ENCODE measurements around the gene ZDHHC11.
"Not testable (repeated sequence)": the region's sequence is repeated elsewhere in the genome, so short reads cannot be mapped to it uniquely, and the experiment has no call there.

ZDHHC11 gene

DNA sequence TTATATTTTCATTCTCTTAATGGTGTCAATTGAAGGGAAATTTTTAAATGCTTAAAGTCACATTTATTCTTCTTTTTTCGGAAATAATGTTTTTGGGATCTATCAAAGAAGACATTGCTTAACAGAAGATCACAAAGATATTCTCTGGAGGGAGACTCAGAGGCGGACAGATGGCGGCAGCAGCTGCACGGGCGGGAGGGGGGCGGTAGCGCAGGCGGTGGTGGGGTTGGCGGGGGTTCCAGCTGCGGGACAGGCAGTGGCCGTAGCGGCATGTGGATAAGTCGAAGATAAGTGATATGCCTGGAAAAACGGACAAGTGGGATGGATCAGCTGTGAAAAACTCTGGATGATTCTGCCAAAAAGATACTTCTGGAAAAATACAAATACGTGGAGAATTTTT lies 34.6 kb downstream of the ZDHHC11 start:
- no peak for DNase-seq (ENCODE audit: low read depth in 1 of 2, low spot score in 1 of 2)

DNA sequence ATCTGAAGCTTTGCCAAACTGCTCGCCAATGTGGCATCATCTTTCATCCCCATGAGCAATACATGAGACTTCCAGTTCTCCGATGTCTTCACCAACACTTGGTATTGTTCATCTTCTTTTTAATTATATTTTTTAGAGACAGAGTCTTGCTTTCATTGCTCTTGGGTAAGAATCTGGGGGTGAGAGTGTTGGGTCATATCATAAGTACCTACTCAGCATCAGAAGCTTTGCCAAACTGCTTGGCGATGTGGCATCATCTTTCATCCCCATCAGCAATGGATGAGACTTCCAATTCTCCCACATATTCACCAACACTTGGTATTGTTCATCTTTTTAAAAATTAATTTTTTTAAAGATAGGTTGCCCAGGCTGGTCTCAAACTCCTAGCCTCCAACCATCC lies 35.3 kb downstream of the ZDHHC11 start:
- DNase-seq (ENCODE audit: low read depth in 1 of 2, low spot score in 1 of 2) = no peak

DNA sequence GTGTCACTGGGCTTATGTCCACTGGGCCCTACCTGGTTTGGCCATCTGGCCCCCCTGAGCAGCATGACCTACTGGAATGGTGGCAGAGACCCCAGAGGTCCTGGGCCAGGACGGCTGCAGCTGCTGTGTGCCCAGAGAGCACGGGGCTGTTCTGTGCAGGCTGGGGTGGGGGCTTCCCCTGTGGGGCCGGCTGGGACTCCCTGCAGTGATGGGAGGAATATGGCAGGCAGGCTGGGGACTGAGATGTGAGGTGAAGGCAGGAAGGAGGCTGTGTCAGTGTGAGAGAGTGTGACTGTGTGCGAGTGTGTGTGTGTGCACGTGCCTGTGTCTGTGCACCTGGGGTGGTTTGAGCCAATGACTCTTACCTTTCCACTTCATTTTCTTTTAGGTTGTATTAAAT lies 37.2 kb downstream of the ZDHHC11 start:
- not testable (repeated sequence) for DNase-seq (ENCODE audit: low read depth in 1 of 2, low spot score in 1 of 2)

DNA sequence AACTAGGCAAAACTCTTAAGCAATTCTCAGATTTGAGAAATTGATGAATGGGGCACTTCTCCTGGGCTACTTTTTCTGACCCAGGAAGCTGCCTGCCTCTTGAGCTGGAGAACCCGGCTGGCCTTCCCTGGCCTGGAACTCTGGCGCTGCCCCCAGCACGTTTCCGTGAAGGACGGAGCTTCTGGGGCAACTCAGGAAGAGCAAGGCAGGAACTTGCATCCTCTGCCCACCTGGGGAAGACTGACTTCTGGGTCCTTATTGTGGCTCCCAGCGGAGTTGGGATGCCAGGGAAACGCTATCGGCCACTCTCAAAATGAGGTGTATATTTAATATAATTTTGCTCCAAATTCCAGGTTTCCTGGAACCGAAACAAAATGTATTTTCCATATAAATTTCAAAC lies 39.4 kb downstream of the ZDHHC11 start:
- not testable (repeated sequence) for DNase-seq (ENCODE audit: low read depth in 1 of 2, low spot score in 1 of 2)

DNA sequence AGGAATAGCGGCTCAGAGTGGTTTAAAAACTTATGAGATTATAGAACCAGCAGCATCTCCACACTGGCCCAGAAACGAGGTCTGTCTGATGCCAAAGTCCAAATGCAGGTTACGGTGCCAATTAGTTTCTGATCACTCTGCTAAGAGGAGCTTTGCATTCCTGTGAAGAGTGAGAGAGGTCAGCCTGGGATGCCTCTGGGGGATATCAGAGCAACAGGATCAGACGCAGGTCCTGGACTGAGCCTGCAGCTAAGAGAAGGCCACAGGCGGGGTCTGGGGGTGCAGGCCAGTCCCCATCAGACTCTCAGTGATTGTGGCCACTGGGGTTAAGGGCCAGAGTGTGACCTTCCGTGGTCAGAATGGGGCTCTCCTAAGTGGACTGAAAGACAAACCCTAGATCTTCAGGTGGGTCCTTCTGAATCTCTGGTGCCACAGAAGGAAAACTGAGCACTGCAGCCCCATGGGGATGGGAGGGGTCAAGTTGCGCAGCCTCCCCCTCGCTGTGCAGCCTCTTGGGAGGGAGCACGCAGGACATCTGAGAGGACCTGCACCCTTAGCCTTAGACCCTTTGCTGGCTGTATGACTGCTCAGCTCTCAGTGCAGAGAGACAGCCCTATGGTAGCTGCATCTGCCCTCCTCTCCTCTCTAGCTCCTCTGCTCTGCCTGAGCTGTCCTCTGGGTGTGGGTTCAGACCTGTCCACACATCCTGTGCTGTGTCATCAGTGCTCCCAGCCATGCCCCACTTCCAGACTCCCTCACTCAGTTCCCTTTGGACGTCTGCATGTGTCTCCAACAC lies 42.9 kb downstream of the ZDHHC11 start:
- not testable (repeated sequence) for DNase-seq (ENCODE audit: low read depth in 1 of 2, low spot score in 1 of 2)

DNA sequence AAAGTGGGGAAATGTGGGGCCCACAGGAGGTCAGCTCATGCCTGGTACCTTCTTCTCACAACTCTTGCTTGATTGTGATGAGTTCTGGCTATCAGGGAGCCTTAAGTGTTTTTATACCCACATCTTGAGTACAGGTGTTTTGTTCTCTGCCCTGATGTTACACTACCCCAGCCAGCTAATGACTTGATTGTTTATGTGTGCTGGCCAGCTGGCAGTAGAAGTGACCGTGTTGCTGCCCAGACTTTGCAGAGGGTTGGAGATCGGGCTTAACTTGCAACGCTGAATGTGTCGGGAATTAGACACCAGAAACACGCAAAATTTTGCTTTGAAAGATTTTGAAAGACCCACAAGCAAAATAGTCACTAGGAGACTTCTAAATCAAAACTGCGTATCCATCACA lies 49.3 kb downstream of the ZDHHC11 start:
- DNase-seq (ENCODE audit: low read depth in 1 of 2, low spot score in 1 of 2) = no peak

DNA sequence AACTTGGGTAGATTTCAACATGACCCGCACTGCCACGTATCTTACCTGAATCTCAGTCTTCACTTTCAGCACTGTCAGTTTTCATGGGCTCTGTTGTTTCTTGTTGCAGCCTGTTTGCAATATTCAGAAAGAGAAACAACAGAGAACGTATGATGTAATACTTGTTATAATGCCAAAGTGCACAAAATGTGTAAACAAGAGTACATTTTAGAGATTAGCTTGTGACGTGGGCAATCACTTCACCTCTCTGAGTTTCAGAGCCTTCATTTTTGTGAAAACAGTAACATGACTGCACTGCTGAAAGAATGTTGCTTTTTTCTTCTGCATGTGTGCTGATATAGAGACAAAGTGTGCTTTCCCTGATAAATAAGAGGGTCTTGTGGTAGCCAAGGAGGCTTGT lies 49.7 kb downstream of the ZDHHC11 start:
- DNase-seq (ENCODE audit: low read depth in 1 of 2, low spot score in 1 of 2) = not testable (repeated sequence)

DNA sequence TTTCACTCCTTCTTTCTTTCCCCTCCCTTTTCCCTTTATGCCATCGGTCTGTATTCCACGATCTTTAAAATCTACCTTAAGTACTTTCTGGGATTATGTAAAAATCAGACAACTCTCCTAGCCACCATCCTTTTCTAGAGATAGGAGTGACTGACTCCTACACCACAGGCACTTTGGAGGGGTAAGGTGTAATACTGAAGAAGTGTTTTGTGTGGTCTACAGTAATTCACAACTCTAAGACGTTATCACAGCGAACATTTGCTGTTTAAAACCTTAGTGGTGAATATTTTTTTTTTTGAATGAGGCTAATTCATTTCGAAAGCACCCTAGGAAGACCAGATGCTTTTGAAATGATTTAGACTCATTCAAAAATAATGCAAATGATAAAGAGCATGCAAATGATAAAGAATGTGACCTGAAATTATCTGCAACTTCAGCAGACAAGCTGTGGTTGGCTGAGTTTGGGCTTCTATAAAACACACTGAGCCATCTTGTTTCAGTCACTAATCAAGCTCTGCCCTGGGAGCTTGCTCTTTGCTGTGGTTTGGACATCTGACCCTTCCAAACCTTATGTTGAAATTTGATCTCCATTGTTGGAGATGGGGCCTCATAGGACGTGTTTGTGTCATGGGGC lies 52.2 kb downstream of the ZDHHC11 start:
- DNase-seq (ENCODE audit: low read depth in 1 of 2, low spot score in 1 of 2) = not testable (repeated sequence)

DNA sequence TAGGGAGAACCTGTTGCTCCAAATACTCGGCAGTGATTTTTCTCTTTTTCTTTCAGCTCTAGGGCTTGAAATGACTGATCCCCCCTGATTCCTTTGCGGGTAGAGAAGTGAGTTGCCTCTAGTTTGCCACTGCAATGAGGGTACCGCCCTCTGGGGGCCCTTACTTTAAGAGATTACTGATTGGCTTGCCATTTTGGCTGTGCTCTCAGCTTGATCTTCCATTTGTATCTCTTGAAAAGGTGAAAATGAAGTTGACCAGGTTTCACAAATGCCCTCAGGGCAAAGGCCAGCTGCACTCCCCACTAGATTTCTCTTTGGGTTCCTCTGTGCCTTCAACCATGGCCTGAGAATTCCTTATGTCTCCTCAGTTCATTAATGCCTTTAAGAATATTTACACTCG lies 52.8 kb downstream of the ZDHHC11 start:
- not testable (repeated sequence) for DNase-seq (ENCODE audit: low read depth in 1 of 2, low spot score in 1 of 2)

DNA sequence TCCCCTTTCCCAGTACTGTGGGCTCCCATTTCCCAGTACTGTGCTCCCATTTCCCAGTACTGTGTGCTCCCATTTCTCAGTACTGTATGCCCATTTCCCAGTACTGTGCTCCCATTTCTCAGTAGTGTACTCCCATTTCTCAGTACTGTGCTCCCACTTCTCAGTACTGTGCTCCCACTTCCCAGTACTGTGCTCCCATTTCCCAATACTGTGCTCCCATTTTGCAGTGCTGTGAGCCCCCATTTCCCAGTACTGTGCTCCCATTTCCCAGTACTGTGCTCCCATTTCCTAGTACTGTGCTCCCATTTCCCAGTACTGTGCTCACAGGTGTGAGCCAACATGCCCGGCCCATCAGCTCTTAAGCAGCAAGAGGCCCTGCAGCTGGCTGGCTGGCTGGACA lies 54.9 kb downstream of the ZDHHC11 start:
- not testable (repeated sequence) for DNase-seq (ENCODE audit: low read depth in 1 of 2, low spot score in 1 of 2)

DNA sequence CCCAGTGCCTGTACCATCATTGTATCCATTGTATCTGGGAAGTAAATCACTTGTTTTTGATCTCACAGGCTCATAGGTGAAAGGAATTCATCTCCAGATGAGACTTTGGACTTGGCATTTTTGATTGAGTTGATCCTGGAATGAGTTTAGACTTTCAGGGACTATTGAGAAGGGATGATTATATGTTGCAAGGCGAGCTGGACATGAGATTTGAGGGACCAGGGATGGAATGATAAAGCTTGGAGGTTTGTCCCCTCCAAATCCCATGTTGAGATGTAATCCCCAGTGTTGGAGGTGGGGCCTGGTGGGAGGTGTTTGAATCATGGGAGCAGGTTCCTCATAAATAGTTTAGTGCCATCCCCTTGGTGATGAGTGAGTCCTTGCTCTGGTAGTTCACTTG lies 55.8 kb downstream of the ZDHHC11 start:
- not testable (repeated sequence) for DNase-seq (ENCODE audit: low read depth in 1 of 2, low spot score in 1 of 2)

DNA sequence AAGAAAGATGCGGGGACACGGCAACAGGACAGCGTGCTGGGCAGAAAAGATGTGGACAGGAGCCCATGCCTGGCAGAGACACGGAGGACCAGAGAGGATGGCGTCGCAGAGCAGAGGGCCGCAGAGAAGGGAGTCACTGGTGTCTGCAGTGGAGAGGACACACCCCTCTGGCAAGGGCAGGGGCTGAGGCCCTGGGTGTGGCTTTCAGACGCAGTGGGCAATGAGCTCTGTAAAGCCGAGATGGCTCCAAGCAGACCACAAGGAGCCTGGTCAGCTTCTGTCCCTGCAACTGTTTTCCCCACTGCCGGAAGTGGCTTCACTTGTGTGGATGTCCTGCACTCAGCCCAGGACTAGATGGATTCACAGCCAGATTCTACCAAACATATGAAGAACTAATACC lies 62.1 kb downstream of the ZDHHC11 start:
- DNase-seq (ENCODE audit: low read depth in 1 of 2, low spot score in 1 of 2) = not testable (repeated sequence)

DNA sequence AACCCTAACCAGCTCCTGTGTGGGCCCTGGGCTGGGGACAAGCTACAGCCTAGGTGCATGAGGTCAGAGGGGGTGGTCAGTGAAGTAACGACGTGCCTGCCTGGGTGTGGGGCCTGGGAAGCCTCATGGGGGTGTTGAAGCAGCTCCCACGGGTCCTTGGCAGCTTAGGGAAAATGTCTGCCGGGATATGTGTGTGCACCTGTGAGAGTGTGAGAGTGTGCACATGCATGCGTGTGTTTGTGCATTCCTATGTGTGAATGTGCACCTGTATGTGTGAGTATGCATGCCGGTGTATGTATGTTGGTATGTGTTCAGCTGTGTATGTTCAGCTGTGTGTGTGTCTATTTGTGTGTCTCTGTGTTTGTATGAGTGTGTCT lies 62.9 kb downstream of the ZDHHC11 start:
- not testable (repeated sequence) for DNase-seq (ENCODE audit: low read depth in 1 of 2, low spot score in 1 of 2)

DNA sequence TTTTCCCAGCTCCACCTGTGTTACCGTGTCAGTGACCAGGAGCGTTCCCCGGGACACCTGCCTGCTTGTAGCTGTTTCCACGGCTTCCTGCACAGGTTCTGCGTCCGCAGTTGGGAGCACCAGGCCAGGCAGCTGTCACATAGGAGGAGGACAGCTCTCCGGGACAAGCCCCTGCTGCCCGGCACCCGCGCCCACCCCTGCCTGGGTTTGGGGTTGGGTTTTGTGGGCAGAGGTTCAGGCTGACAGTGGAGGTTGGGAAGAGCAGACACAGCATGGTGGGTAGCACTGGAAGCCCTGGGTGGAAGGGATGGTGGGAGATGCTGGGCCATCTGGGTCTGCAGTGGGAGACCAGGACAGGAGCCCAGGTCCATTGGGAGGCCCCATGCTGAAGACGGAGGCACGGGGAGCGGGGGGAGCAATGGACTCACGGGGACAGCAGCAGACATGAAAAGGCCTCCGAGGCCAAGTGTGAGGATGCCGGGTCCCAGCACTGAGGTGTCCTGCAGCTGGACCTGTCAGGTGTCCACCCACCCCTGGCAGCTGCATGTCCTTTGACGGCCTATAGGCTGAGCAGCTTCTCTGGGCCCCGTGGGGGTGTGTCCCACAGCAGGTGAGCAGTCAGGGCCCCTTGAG lies 63.4 kb downstream of the ZDHHC11 start:
- not testable (repeated sequence) for DNase-seq (ENCODE audit: low read depth in 1 of 2, low spot score in 1 of 2)

DNA sequence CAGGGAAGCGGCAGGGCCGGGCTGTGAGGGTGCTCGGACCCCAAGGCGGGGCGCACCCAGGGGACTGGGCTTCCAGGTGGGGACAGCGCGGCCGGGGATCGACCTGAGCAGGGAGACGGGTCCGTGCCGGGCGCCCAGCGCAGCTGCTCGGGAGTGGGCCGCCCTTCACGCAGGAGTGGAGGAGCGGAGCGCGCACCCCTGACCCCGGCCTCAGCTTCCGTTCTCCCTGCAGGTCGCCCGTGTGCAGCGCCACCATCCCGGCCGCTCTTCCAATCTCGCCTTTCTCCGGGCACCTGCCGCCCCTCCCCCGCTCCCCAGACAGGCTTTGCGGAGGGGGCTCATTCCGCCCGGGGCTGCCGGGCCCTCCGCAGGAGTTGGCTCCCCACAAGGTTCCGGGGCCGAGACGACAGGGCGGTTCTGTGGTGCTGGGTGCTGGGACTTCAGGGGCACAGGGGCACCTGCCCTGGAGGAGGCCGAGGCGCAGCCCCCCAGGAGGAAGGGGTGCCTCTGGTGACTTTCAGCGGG lies 65.5 kb downstream of the ZDHHC11 start:
- not testable (repeated sequence) for DNase-seq (ENCODE audit: low read depth in 1 of 2, low spot score in 1 of 2)

DNA sequence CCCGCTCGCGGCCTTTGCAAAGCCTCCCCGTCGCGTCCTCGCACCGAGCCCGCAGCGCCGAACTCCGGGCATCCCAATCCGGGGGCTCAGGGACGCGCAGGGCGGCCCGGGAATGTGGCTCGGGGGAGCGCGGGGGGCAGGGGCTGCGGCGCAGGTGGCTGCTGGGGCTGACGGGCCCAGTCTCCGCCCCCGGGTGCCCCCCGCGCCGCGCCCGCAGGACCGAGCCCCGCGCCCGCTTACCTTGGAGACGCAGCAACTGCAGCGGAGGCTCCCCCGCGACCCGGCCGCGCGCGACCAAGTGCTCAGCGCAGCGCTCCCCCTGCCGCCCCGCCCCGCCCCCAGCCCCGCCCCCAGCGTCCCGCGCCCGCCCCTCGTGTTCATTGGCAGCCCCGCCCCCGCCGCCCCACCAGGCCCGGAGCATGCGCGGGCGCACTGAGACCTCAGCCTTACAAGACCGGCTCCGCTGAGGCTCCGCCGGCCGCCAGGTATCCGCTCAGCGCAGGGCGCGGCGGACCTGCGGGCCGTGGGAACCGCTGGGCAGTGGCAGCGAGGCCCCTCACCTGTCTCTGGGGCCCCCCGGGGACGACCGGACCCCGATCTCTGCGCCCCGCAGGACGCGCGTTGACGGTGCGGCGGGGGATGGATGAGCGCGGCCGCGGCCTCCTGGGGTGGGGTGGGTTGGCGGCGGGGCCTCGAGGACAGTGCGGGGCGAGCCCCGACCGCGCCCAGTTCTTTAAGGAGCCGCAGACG lies 66.2 kb downstream of the ZDHHC11 start, which contains the start of gene ZDHHC11B:
Gene ZDHHC11B, minus strand, starts transcription at position 302 of the 750 bp plus-strand sequence. CDS start 17,810 bp downstream, outside the sequence.
- peak; percentile 90 to 94 for DNase-seq (ENCODE audit: low read depth in 1 of 2, low spot score in 1 of 2)

DNA sequence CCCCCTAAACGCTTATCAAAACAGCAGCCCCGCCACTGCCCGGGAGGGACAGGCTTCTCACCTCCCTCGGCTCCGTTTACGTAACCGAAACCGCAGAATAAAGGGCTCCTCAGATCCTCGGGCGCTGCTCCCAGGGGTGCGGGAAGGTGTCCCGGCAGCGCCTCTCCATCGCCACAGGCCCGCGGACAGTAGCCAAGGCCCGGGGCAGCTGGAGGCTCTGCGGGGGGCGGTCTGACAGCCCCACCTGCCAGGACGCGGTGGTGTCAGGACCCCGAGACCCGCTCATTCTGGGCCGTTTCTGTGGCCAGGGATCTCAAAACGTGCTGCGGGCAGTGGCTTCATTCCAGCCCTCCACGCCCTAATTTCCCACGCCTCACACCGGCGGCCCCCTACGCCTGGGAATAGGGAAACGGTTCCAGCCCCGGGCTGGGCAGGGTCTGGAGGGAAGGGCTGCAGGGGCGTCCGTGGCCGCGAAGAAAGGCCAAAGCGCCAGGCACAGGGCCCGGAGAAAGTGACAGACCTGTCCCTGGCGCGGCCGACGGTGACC lies 66.8 kb downstream of the ZDHHC11 start:
- DNase-seq (ENCODE audit: low read depth in 1 of 2, low spot score in 1 of 2) = not testable (repeated sequence)

DNA sequence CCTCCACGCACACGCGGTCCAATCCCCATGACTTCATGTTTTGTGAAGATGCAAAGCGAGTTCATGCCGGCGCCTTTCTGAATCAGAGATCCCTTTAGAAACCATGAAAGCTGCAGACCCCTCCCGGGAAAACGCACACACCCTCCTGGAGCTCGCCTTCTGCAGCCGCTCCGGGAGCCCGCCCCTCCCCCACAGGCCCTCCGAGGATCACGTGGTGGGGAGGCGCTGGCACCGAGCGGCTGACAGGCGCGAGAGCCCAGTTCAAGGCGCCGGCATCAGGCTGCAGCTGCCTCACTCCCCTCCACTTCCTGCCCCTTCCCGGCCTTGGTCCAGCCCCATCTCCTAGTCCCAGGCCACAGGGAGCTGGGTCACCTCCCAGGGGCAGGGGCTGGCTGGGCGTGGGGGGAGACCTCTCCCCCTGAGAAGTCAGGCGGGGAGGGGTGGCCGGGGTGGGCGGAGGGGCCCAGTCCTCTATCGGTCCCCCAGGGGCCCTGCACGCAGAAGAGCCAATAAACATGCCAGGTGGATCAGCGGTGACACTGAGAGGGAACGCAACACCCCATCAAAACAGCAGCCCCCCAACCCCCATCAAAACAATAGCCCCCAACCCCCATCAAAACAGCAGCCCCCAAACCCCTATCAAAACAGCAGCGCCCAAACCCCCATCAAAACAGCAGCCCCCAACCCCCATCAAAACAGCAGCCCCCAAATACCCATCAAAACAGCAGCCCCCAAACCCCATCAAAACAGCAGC lies 67.6 kb downstream of the ZDHHC11 start:
- DNase-seq (ENCODE audit: low read depth in 1 of 2, low spot score in 1 of 2) = not testable (repeated sequence)

DNA sequence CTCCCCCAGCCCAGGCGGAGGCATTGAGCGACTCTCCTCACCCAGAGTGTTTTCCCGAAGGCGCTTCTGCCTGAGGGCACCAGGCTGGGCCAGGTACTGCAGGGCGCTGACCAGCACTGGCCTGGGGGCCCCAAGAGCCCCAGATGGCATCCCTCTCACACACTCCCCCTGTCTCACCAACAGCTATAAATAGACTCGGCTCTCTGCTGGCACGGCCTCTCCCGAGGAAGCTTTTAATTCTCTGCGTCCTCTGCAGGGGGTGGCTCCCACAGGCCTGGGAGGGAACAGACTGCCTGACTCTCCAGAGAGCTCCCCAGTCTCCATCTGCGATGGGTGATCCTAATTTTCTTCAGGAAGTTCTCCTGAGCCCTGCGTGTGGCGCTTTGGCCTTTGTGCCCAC lies 68.4 kb downstream of the ZDHHC11 start:
- DNase-seq (ENCODE audit: low read depth in 1 of 2, low spot score in 1 of 2) = not testable (repeated sequence)

DNA sequence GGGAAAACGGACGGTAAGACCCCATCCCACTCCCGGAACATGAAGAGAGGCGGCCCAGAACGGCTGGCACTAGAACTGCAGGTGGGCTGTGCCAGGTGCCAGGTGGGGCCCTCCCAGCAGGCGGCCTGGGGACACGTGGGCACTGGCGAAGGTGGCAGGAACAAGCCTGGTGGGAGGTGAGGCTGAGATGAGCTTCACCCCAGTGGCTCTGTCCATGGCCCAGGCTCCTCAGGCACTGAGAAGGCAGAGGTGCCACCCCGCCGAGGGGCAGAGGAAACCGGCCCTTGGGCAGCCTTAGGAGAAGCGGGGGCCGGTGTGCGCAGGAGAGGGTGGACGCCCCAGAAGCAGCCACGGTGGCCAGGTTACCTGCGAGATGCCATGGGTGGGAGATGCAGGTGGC lies 70.2 kb downstream of the ZDHHC11 start:
- not testable (repeated sequence) for DNase-seq (ENCODE audit: low read depth in 1 of 2, low spot score in 1 of 2)
